Activated naive CD8-positive, alpha-beta T cell treated with anti-CD3 and anti-CD28 coated beads, Interleukin-2, amount 50 U/mL, for 16 hours (primary cell): ENCODE measurements around the gene ADRA1B.
"Not testable (repeated sequence)": the region's sequence is repeated elsewhere in the genome, so short reads cannot be mapped to it uniquely, and the experiment has no call there.

ENCODE experiments used
- DNase-seq: peaks from one replicate; pipeline ENCODE4 v3.0.0-alpha.2; 2020; ENCODE audit warnings: low read depth, low spot score

Gene ADRA1B

DNA sequence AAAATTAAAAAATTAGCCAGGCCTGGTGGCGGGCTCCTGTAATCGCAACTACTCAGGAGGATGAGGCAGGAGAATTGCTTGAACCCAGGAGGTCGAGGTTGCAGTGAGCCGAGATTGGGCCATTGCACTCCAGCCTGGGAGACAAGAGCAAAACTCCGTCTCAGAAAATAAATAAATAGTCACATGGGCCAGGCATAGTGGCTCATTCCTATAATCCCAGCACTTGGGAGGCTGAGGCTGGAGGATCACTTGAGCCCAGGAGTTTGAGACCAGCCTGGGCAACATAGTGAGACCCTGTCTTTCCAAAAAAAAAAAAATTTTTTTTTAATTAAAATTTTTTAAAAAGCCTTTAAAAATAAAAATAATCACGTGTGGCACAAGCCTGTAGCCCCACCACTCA lies 97.9 kb downstream of the ADRA1B start:
- not testable (repeated sequence) for DNase-seq

DNA sequence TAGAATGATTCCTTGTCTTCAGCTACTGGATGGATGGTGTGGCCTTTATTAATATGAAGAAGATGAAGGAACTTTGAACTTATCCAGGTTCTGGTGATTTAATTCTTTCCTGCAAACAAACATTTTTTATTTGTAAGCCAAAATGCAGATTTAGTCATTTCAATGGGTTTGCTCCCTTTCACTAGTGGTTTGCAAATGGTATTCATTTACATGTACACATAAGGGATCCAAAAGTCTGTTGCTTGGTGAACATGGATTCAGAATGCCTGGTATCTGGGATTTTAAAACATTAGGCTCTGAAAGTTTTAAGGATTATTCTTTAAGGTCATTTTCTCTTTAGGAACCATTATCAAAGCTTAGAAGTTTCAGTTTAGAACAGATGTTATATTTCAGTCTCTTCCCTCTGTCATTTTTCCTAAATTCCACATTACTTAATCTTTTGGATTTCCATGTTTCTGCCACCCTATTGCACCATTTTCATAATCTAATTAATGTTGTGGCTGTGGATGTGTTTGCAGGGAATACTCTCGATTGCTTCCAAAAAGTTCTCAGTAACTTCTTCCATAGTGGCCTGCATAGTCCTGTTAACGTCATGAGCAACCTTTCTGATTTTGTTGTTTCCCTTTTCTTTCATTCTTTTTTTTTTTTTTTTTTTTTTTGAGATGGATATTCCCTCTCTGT lies 102.8 kb downstream of the ADRA1B start:
- no peak for DNase-seq

DNA sequence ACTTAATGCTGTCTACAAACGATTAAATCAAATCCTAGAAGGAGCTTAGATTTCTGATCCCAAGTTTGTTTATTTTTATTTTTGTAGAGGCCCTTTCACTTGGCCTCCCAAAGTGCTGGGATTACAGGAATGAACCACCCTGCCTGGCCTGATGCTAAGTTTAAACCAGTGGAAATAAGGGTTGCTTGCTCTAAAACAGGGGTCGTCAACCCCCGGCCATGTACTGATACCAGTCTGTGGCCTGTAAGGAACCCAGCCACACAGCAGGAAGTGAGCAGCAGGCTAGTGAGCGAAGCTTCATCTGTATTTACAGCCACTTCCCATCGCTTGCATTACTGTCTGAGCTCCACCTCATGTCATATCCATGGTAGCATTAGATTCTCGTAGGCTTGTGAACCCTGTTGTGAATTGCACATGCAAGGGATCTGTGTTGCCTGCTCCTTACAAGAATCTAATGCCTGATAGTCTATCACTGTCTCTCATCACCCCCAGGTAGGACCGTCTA lies 104.0 kb downstream of the ADRA1B start:
- DNase-seq, result no peak

DNA sequence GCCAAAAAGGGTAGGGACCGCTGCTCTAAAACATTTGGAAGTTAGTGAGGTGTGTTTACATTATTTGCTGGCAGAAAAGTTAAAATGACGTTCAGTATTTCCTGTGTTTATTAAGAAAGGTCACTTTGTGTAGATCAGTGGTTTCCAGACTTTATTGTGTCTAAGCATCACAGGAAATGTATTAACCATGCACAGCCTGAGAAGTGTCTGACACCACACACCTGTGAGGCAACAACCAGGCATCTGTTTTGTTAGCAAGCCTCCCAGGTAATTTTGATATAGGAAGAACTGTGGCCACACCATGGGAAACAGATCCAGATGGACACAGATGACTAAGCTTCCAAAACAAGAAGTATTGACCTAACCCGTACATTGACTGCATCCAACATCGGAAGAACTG lies 104.7 kb downstream of the ADRA1B start:
- DNase-seq, result no peak

DNA sequence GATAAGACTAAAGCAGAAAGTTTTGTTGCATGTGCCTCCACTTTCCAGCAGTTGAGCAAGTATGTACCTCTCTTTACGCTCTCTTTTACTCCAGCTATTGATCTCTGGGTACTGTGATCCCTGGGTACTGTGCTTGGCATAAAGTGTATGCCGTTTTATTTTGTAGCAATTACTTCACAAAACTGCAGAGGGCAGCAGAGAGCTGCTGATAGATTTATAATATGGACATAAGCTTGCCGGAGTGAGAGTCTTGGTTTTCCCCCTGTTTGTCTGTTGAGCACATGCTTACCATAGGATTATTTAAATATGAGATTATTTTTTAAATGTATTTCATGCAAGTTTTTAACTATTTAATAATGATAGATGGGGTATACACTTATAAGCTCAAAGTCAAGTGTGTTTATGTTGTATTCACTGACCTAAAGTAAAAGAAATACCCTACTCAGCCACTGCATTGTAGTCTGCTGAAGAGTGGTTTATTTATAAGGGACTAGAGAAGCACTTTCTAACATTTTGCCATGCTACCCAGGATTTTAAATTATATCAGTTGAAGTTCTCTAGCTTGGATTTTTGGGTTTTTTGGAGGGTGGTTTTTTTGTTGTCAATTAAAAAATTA lies 105.7 kb downstream of the ADRA1B start:
- DNase-seq, result peak; percentile 12
